Endothelial cell of umbilical vein (primary cell): ENCODE data around the gene ACSF3. TPM values are rescaled to one million over a fixed set of nuclear protein-coding genes. Genes with fewer than 3 reads are reported as not detected.

Experiments
- BruUV-seq: library from RNA; stranded (reverse); fragments of 400-500 nt; replicated peaks from 2 replicates; lab custom pipeline; 2021; lab: Mats Ljungman, UMichigan
- CTCF ChIA-PET: fragments of 300-600, 350-600 bp; sonication (Branson Sonifier 250); formaldehyde crosslinking; loops from one replicate; lab custom pipeline; 2021; ENCODE audit warnings: antibody characterized with exemption, inconsistent platforms; lab: Charles Lee
- POLR2A ChIA-PET: fragments of 300-600, 350-600 bp; sonication (Branson Sonifier 250); formaldehyde crosslinking; loops from one replicate; lab custom pipeline; 2021; ENCODE audit warnings: antibody characterized with exemption, inconsistent platforms; lab: Charles Lee
- DNase-seq: peaks from one replicate; pipeline ENCODE4 v3.0.0-alpha.2; 2011; ENCODE audit warnings: low read depth, low spot score
- FAIRE-seq: peaks from 2 replicates; lab custom pipeline; 2011; peaks lifted over from hg19 to GRCh38; lab: Jason Lieb, UNC
- H2AFZ ChIP-seq: 2 replicates; pipeline ENCODE4 v1.6.0; 2012; ENCODE audit warnings: low read depth, low read length, control low read depth, inconsistent platforms
- H3K27ac ChIP-seq: 2 replicates; pipeline ENCODE4 v1.5.1; 2011; ENCODE audit warnings: low read depth, mild to moderate bottlenecking, control low read depth, low read length, moderate library complexity; ENCODE audit not compliant: insufficient read depth
- H3K27me3 ChIP-seq, 2 experiments: 2 replicates each; pipeline versions ENCODE4 v1.6.0 to v1.6.1; 2011; ENCODE audit warnings: low read length in 2 of 2, mixed read lengths in 1 of 2; ENCODE audit not compliant: control insufficient read depth in 2 of 2, insufficient read depth in 2 of 2
- H3K36me3 ChIP-seq, 2 experiments: 2 replicates in 1 of 2; 3 replicates in 1 of 2; pipeline ENCODE4 v1.5.1; 2011; ENCODE audit warnings: low read length in 2 of 2, mild to moderate bottlenecking in 1 of 2, moderate library complexity in 1 of 2; ENCODE audit not compliant: control insufficient read depth in 2 of 2, insufficient read depth in 2 of 2; ENCODE audit errors: extremely low read depth in 1 of 2
- H3K4me1 ChIP-seq: 3 replicates; pipeline ENCODE4 v1.5.1; 2011; ENCODE audit warnings: mild to moderate bottlenecking, low read length; ENCODE audit not compliant: control insufficient read depth, insufficient read depth; ENCODE audit errors: extremely low read depth
- H3K4me2 ChIP-seq: 2 replicates; pipeline ENCODE4 v1.6.1; 2011; ENCODE audit warnings: low read length, control low read depth, mixed read lengths; ENCODE audit not compliant: insufficient read depth
- H3K4me3 ChIP-seq, 3 experiments: fragments of 200-600 bp in 1 of 3; sonication (generic), shearing (Covaris generic) in 1 of 3; replicated peaks in 1 of 3; 2 replicates each; pipeline ENCODE4 v1.5.1; 2011 to 2016; ENCODE audit warnings: control low read depth in 3 of 3, low read length in 3 of 3, mild to moderate bottlenecking in 2 of 3, inconsistent platforms in 1 of 3, low read depth in 1 of 3, moderate library complexity in 1 of 3; ENCODE audit not compliant: insufficient read depth in 1 of 3
- H3K79me2 ChIP-seq: 2 replicates; pipeline ENCODE4 v1.6.0; 2012; ENCODE audit warnings: low read length, inconsistent platforms; ENCODE audit not compliant: control insufficient read depth, insufficient read depth
- H3K9ac ChIP-seq: replicated peaks from 2 replicates; pipeline ENCODE3; 2011; ENCODE audit warnings: low read length, control low read depth; ENCODE audit not compliant: insufficient read depth; ENCODE audit errors: extremely low read depth
- H3K9me1 ChIP-seq: replicated peaks from 3 replicates; pipeline ENCODE4 v1.6.0; 2011; ENCODE audit warnings: mild to moderate bottlenecking, low read length; ENCODE audit not compliant: control insufficient read depth, insufficient read depth; ENCODE audit errors: extremely low read depth
- H3K9me3 ChIP-seq: replicated peaks from 2 replicates; pipeline ENCODE4 v1.5.1; 2012; ENCODE audit warnings: low read length, inconsistent platforms; ENCODE audit not compliant: control insufficient read depth, insufficient read depth
- H4K20me1 ChIP-seq: replicated peaks from 2 replicates; pipeline ENCODE3; 2011; ENCODE audit warnings: mild to moderate bottlenecking, low read length; ENCODE audit not compliant: control insufficient read depth, insufficient read depth; ENCODE audit errors: extremely low read depth
- CTCF ChIP-seq, 2 donors: IDR thresholded peaks; 1 replicate in 1 of 2; 2 replicates in 1 of 2; pipeline ENCODE4 v1.5.1; 2011; ENCODE audit warnings: low read length in 2 of 2, mild to moderate bottlenecking in 2 of 2, moderate library complexity in 2 of 2, control low read depth in 1 of 2, inconsistent platforms in 1 of 2, low read depth in 1 of 2; ENCODE audit not compliant: insufficient read depth in 1 of 2; ENCODE audit errors: extremely low read depth in 1 of 2
- EZH2 ChIP-seq: IDR thresholded peaks from 2 replicates; pipeline ENCODE4 v1.6.1; 2012; ENCODE audit warnings: borderline replicate concordance, low read depth, mild to moderate bottlenecking, moderate library complexity, low read length, inconsistent platforms; ENCODE audit not compliant: severe bottlenecking
- FOS ChIP-seq: IDR thresholded peaks from 2 replicates; pipeline ENCODE4 v1.6.1; 2011; ENCODE audit warnings: mild to moderate bottlenecking, low read length, moderate library complexity, borderline replicate concordance; ENCODE audit not compliant: insufficient read depth
- GATA2 ChIP-seq: IDR thresholded peaks from 2 replicates; pipeline ENCODE4 v1.7.0; 2011; ENCODE audit warnings: low read depth, mild to moderate bottlenecking, moderate library complexity, mixed read lengths, low read length; ENCODE audit not compliant: insufficient read length, insufficient read depth
- JUN ChIP-seq: IDR thresholded peaks from 2 replicates; pipeline ENCODE4 v1.6.1; 2011; ENCODE audit warnings: borderline replicate concordance, low read depth; ENCODE audit not compliant: insufficient read length, insufficient read depth
- MYC ChIP-seq: IDR thresholded peaks from one replicate; pipeline ENCODE4 v1.6.1; 2011; ENCODE audit warnings: mild to moderate bottlenecking, low read depth, low read length
- POLR2A ChIP-seq: IDR thresholded peaks from 2 replicates; pipeline ENCODE4 v1.6.1; 2012; ENCODE audit warnings: low read depth, mild to moderate bottlenecking, control low read depth, low read length
- POLR2AphosphoS5 ChIP-seq: IDR thresholded peaks from 2 replicates; pipeline ENCODE4 v1.6.1; 2012; ENCODE audit warnings: low read depth, mild to moderate bottlenecking, control low read depth, low read length, moderate library complexity; ENCODE audit not compliant: insufficient read depth
- dilution Hi-C: fragments of 300-500 bp; cut with MboI; formaldehyde crosslinking; loops from one replicate; pipeline ENCODE4 v1.15.0; 2019; ENCODE audit warnings: low sequenced_read_pairs; ENCODE audit not compliant: extremely low pct_ligation_motif_present
- intact Hi-C: fragments of 100-400 bp; cut with micrococcal nuclease; formaldehyde crosslinking; loops from one replicate; pipeline ENCODE4 v1.10.0; 2022
- polyA plus RNA-seq, 4 experiments: library from polyadenylated mRNA; depleted of rRNA in 3 of 4; stranded (reverse) in 3 of 4; unstranded in 1 of 4; fragments of >200 nt; gene quantifications; 2 replicates each; pipeline versions ENCODE4 v1.2.1 to v1.2.3, GENCODE V29; 2011 to 2012; ENCODE audit warnings: missing spikeins in 1 of 4
- total RNA-seq: library from RNA; stranded (reverse); gene quantifications from 2 replicates; pipeline ENCODE4 v1.2.3, GENCODE V29; 2021
- TF ChIP-seq, protein P1 (sequence below): IDR thresholded peaks from 2 replicates; pipeline ENCODE4 v1.6.1; 2011; ENCODE audit not compliant: insufficient read depth, insufficient read length

Gene ACSF3
- total and polyA plus RNA-seq, 2 donors (not counting 3 experiments of a cell fraction or from before 2014, with no cell fraction given) = 18.6 to 33.2 TPM

- BruUV-seq = no TSS peak
- Histone ChIP-seq H3K9me3 (no peaks in the 10 kb centered on the region), H3K4me1 (peaks cover 3% of the 10 kb centered on the region), H3K27ac (no peak overlapping the region), H2AFZ (no peak overlapping the region), H3K4me2 (no peak overlapping the region), H3K9ac (no peak overlapping the region), H3K36me3 (no peaks in the 10 kb centered on the region), H3K27me3 (peaks cover 0 to 3% of the 10 kb centered on the region in 2 experiments), H3K79me2 (no peaks in the 10 kb centered on the region), H3K4me3 (no peak overlapping the region), H3K9me1 (no peaks in the 10 kb centered on the region), H4K20me1 (no peaks in the 10 kb centered on the region)
- DNase-seq (no peak), FAIRE-seq (no peak)
- ChIA-PET POLR2A (no interaction called here), CTCF (interaction anchor here (0.6 kb wide), 1 partner anchor 432 kb away, joined by 3 read pairs; no protein-coding TSS in a partner anchor)
- TF ChIP-seq POLR2A (no peak), MYC (no peak), POLR2AphosphoS5 (no peak), GATA2 (no peak), EZH2 (no peak), CTCF (IDR thresholded peaks at IDR 0.05; ENCODE audit: extremely low read depth in 1 of 2, insufficient read depth in 1 of 2, low read depth in 1 of 2, low read length in 2 of 2) (no peak), JUN (no peak), FOS (no peak)
- TF ChIP-seq, protein P1, sequence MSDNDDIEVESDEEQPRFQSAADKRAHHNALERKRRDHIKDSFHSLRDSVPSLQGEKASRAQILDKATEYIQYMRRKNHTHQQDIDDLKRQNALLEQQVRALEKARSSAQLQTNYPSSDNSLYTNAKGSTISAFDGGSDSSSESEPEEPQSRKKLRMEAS = no peak
- intact Hi-C loops (loop anchor here (5.0 kb wide), 1 partner anchor 227 kb away; no protein-coding TSS in a partner anchor), dilution Hi-C loops (no loop called here)
These were observed 76.1 kb downstream of the ACSF3 start for GRCh38 chr16:89169778-89170177.
